SK-N-SH treated with all-trans-retinoic acid at 6 μM for 48 hours (cell line): ENCODE measurements around the gene EIF1AX.

Source experiments
- ATAC-seq: fragments of 200-7000 bp; cut with Tn5 transposase; 3 replicates; pipeline ENCODE4 v1.9.1; 2020; ENCODE audit warnings: mild to moderate bottlenecking, moderate library complexity
- ARNTL ChIP-seq: fragments of 450-650 bp; formaldehyde crosslinking; IDR thresholded peaks from 2 replicates; pipeline ENCODE4 v1.5.0; 2020; ENCODE audit warnings: low read depth, mild to moderate bottlenecking, moderate library complexity, borderline replicate concordance
- BACH2 ChIP-seq: fragments of 250-450 bp; sonication (Bioruptor Pico); IDR thresholded peaks from 2 replicates; pipeline ENCODE4 v1.9.0; 2021; ENCODE audit warnings: mild to moderate bottlenecking, borderline replicate concordance
- CSDC2 ChIP-seq: fragments of 250-450 bp; sonication (Bioruptor Pico); IDR thresholded peaks from 2 replicates; pipeline ENCODE4 v1.5.0; 2020; ENCODE audit warnings: mild to moderate bottlenecking, moderate library complexity
- ESRRG ChIP-seq: fragments of 250-450 bp; sonication (Bioruptor Pico); IDR thresholded peaks from 2 replicates; pipeline ENCODE4 v1.6.1; 2021; ENCODE audit warnings: mild to moderate bottlenecking
- GLIS3 ChIP-seq: fragments of 250-450 bp; sonication (Bioruptor Pico); IDR thresholded peaks from 2 replicates; pipeline ENCODE4 v1.5.0; 2020; ENCODE audit warnings: mild to moderate bottlenecking, moderate library complexity
- ISL1 ChIP-seq: fragments of 250-450 bp; sonication (Bioruptor Pico); IDR thresholded peaks from 2 replicates; pipeline ENCODE4 v2.1.2; 2022; ENCODE audit warnings: mild to moderate bottlenecking, moderate library complexity
- OSR1 ChIP-seq: fragments of 250-450 bp; sonication (Bioruptor Pico); IDR thresholded peaks from 2 replicates; pipeline ENCODE4 v1.8.0; 2022; ENCODE audit warnings: moderate library complexity, mild to moderate bottlenecking, inconsistent platforms
- PPARA ChIP-seq: fragments of 250-450 bp; sonication (Bioruptor Pico); IDR thresholded peaks from 2 replicates; pipeline ENCODE4 v1.5.0; 2020; ENCODE audit warnings: mild to moderate bottlenecking, borderline replicate concordance
- RARB ChIP-seq: fragments of 250-450 bp; sonication (Bioruptor Pico); IDR thresholded peaks from 2 replicates; pipeline ENCODE4 v1.8.0; 2021; ENCODE audit warnings: mild to moderate bottlenecking, moderate library complexity
- SNAI2 ChIP-seq: fragments of 250-450 bp; sonication (Bioruptor Pico); IDR thresholded peaks from 2 replicates; pipeline ENCODE4 v1.5.0; 2020; ENCODE audit warnings: mild to moderate bottlenecking, moderate library complexity
- TCF4 ChIP-seq: fragments of 250-450 bp; sonication (Bioruptor Pico); IDR thresholded peaks from 2 replicates; pipeline ENCODE4 v1.8.0; 2021; ENCODE audit warnings: mild to moderate bottlenecking, moderate library complexity, borderline replicate concordance
- ZFP3 ChIP-seq: fragments of 250-450 bp; sonication (Bioruptor Pico); IDR thresholded peaks from 2 replicates; pipeline ENCODE4 v1.5.0; 2020; ENCODE audit warnings: mild to moderate bottlenecking, moderate library complexity
- ZFP30 ChIP-seq: fragments of 450-650 bp; formaldehyde crosslinking; IDR thresholded peaks from 2 replicates; pipeline ENCODE4 v1.5.0; 2022; ENCODE audit warnings: mild to moderate bottlenecking, moderate library complexity
- ZNF565 ChIP-seq: fragments of 450-650 bp; formaldehyde crosslinking; conservative IDR thresholded peaks from 2 replicates; pipeline ENCODE4 v1.5.0; 2020; ENCODE audit warnings: low read depth, mild to moderate bottlenecking, moderate library complexity
- ZNF70 ChIP-seq: fragments of 450-650 bp; formaldehyde crosslinking; IDR thresholded peaks from 2 replicates; pipeline ENCODE4 v1.5.0; 2020; ENCODE audit warnings: mild to moderate bottlenecking, moderate library complexity
- ZNF8 ChIP-seq: fragments of 450-650 bp; formaldehyde crosslinking; IDR thresholded peaks from 2 replicates; pipeline ENCODE4 v1.5.0; 2020; ENCODE audit warnings: mild to moderate bottlenecking, moderate library complexity
- TF ChIP-seq, protein P1 (sequence below): fragments of 250-450 bp; sonication (Bioruptor Pico); IDR thresholded peaks from 2 replicates; pipeline ENCODE4 v1.5.0; 2020; ENCODE audit warnings: mild to moderate bottlenecking, moderate library complexity
- TF ChIP-seq, protein P2 (sequence below): fragments of 250-450 bp; sonication (Bioruptor Pico); IDR thresholded peaks from 2 replicates; pipeline ENCODE4 v1.8.0; 2020; ENCODE audit warnings: mild to moderate bottlenecking, moderate library complexity, borderline replicate concordance
- TF ChIP-seq, protein P3 (sequence below): fragments of 250-450 bp; sonication (Bioruptor Pico); IDR thresholded peaks from 2 replicates; pipeline ENCODE4 v1.5.1; 2020; ENCODE audit warnings: low read depth, mild to moderate bottlenecking, moderate library complexity
- TF ChIP-seq, protein P4 (sequence below): fragments of 250-450 bp; sonication (Bioruptor Pico); IDR thresholded peaks from 2 replicates; pipeline ENCODE4 v1.5.1; 2021; ENCODE audit warnings: mild to moderate bottlenecking, moderate library complexity
- TF ChIP-seq, protein P5 (sequence below): fragments of 250-450 bp; sonication (Bioruptor Pico); IDR thresholded peaks from 2 replicates; pipeline ENCODE4 v1.8.0; 2021; ENCODE audit warnings: low read depth, mild to moderate bottlenecking, moderate library complexity, borderline replicate concordance

EIF1AX gene

DNA sequence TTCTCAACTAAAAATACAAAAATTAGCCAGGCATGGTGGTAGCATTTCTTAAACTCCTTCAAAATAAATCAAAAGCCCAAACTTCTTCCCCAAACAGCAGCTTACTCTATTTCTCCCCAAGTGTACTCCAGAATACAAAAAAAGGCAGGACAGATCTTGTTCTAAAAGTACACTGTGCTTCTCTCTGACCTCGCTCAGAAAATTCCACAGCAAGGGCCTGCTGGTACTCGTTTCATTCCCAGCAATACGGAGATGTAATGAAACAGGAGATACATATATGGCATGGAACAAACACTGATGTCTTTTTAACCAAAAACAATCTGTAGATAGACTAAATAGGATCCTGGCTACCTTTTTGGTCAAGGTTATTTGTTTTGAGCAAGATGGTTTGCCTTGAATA is 50.1 kb downstream of the EIF1AX start (continued):
- TF ChIP-seq, protein P1, sequence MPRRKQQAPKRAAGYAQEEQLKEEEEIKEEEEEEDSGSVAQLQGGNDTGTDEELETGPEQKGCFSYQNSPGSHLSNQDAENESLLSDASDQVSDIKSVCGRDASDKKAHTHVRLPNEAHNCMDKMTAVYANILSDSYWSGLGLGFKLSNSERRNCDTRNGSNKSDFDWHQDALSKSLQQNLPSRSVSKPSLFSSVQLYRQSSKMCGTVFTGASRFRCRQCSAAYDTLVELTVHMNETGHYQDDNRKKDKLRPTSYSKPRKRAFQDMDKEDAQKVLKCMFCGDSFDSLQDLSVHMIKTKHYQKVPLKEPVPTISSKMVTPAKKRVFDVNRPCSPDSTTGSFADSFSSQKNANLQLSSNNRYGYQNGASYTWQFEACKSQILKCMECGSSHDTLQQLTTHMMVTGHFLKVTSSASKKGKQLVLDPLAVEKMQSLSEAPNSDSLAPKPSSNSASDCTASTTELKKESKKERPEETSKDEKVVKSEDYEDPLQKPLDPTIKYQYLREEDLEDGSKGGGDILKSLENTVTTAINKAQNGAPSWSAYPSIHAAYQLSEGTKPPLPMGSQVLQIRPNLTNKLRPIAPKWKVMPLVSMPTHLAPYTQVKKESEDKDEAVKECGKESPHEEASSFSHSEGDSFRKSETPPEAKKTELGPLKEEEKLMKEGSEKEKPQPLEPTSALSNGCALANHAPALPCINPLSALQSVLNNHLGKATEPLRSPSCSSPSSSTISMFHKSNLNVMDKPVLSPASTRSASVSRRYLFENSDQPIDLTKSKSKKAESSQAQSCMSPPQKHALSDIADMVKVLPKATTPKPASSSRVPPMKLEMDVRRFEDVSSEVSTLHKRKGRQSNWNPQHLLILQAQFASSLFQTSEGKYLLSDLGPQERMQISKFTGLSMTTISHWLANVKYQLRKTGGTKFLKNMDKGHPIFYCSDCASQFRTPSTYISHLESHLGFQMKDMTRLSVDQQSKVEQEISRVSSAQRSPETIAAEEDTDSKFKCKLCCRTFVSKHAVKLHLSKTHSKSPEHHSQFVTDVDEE (CRISPR knock-in tag), result no peak

DNA sequence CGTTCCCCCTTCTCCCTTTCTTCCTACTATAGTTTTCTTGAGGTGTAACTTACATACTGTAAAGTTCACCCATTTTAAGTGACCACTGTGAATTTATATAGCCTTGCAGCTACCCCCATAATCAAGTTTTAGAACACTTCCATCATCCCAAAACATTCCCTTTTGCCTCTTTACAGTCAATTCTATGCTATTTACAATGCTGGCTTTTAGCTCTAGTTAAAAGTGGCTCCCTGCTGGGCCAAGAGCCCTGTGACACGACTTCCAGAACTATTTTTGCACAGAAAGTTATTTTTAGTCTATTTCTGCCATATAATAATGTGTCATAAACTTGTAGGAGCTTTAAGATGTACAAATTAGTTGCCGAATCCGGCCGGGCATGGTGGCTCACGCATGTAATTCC is 51.8 kb downstream of the EIF1AX start:
- TF ChIP-seq, protein P2, sequence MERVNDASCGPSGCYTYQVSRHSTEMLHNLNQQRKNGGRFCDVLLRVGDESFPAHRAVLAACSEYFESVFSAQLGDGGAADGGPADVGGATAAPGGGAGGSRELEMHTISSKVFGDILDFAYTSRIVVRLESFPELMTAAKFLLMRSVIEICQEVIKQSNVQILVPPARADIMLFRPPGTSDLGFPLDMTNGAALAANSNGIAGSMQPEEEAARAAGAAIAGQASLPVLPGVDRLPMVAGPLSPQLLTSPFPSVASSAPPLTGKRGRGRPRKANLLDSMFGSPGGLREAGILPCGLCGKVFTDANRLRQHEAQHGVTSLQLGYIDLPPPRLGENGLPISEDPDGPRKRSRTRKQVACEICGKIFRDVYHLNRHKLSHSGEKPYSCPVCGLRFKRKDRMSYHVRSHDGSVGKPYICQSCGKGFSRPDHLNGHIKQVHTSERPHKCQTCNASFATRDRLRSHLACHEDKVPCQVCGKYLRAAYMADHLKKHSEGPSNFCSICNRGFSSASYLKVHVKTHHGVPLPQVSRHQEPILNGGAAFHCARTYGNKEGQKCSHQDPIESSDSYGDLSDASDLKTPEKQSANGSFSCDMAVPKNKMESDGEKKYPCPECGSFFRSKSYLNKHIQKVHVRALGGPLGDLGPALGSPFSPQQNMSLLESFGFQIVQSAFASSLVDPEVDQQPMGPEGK, result no peak
- TF ChIP-seq OSR1 (CRISPR knock-in tag), result no peak
- no peak for TF ChIP-seq ZNF565 (CRISPR knock-in tag)
- TF ChIP-seq ARNTL (CRISPR knock-in tag), result no peak
- no peak for TF ChIP-seq RARB (CRISPR knock-in tag)
- no peak for TF ChIP-seq PPARA (CRISPR knock-in tag)
- TF ChIP-seq, protein P3, sequence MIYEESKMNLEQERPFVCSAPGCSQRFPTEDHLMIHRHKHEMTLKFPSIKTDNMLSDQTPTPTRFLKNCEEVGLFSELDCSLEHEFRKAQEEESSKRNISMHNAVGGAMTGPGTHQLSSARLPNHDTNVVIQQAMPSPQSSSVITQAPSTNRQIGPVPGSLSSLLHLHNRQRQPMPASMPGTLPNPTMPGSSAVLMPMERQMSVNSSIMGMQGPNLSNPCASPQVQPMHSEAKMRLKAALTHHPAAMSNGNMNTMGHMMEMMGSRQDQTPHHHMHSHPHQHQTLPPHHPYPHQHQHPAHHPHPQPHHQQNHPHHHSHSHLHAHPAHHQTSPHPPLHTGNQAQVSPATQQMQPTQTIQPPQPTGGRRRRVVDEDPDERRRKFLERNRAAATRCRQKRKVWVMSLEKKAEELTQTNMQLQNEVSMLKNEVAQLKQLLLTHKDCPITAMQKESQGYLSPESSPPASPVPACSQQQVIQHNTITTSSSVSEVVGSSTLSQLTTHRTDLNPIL (CRISPR knock-in tag), result no peak
- TF ChIP-seq, protein P4, sequence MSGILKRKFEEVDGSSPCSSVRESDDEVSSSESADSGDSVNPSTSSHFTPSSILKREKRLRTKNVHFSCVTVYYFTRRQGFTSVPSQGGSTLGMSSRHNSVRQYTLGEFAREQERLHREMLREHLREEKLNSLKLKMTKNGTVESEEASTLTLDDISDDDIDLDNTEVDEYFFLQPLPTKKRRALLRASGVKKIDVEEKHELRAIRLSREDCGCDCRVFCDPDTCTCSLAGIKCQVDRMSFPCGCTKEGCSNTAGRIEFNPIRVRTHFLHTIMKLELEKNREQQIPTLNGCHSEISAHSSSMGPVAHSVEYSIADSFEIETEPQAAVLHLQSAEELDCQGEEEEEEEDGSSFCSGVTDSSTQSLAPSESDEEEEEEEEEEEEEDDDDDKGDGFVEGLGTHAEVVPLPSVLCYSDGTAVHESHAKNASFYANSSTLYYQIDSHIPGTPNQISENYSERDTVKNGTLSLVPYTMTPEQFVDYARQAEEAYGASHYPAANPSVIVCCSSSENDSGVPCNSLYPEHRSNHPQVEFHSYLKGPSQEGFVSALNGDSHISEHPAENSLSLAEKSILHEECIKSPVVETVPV (CRISPR knock-in tag), result no peak
- no peak for TF ChIP-seq ESRRG
- TF ChIP-seq TCF4 (CRISPR knock-in tag), result no peak
- no peak for ATAC-seq

DNA sequence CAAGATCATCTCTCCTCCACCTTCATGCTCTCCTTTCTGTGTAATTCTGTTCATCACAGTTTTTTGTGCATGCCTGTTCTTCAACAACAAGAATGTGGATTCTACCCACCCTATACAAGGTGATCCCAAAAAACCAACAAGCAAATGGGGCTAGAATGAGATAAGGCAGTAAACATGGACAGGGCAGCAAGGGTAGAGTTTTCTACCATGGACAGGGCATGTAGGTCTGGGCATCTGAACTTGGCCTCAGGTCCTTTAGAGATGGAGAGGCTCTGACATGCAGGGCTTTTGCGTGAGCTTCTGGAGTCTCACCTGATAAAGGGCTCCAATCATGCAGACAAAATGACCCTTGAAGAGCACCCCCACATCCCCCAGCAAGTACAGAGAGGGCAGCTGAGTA is 61.4 kb downstream of the EIF1AX start:
- no peak for ATAC-seq

More for the DNA sequence above, 61.4 kb downstream of the EIF1AX start:
- TF ChIP-seq ZFP30 (CRISPR knock-in tag) (no peak), GLIS3 (CRISPR knock-in tag) (no peak), PPARA (CRISPR knock-in tag) (no peak), ZFP3 (CRISPR knock-in tag) (no peak), ESRRG (no peak), RARB (CRISPR knock-in tag) (no peak), OSR1 (CRISPR knock-in tag) (no peak), ARNTL (CRISPR knock-in tag) (no peak), CSDC2 (CRISPR knock-in tag) (no peak), SNAI2 (no peak), ZNF8 (CRISPR knock-in tag) (no peak), ZNF565 (CRISPR knock-in tag) (no peak), BACH2 (CRISPR knock-in tag) (no peak), ZNF70 (no peak), ISL1 (CRISPR knock-in tag) (no peak)
- TF ChIP-seq, protein P5, sequence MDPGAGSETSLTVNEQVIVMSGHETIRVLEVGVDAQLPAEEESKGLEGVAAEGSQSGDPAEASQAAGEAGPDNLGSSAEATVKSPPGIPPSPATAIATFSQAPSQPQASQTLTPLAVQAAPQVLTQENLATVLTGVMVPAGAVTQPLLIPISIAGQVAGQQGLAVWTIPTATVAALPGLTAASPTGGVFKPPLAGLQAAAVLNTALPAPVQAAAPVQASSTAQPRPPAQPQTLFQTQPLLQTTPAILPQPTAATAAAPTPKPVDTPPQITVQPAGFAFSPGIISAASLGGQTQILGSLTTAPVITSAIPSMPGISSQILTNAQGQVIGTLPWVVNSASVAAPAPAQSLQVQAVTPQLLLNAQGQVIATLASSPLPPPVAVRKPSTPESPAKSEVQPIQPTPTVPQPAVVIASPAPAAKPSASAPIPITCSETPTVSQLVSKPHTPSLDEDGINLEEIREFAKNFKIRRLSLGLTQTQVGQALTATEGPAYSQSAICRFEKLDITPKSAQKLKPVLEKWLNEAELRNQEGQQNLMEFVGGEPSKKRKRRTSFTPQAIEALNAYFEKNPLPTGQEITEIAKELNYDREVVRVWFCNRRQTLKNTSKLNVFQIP, result no peak
- TF ChIP-seq, protein P2, result no peak
- TF ChIP-seq, protein P3 (CRISPR knock-in tag), result no peak
- TF ChIP-seq, protein P4 (CRISPR knock-in tag), result no peak
